Choroid plexus epithelial cell (primary cell): ENCODE results near the gene SF3A2.
"Not testable (repeated sequence)": the region's sequence is repeated elsewhere in the genome, so short reads cannot be mapped to it uniquely, and the experiment has no call there.

Experiments used
- DNase-seq: peaks from one replicate; pipeline ENCODE4 v3.0.0-alpha.2; 2010; ENCODE audit warnings: low read depth
- H3K4me3 ChIP-seq: 2 replicates; pipeline ENCODE4 v1.5.1; 2011; ENCODE audit warnings: low read depth, mild to moderate bottlenecking, control low read depth, low read length, moderate library complexity
- CTCF ChIP-seq: conservative IDR thresholded peaks from 2 replicates; pipeline ENCODE4 v1.5.1; 2011; ENCODE audit warnings: low read depth, mild to moderate bottlenecking, control low read depth, inconsistent platforms, low read length, moderate library complexity

SF3A2 gene

GRCh38 chr19:2280633-2281264 is 44.1 kb downstream of the SF3A2 start:
- no peak for DNase-seq
- no peak for TF ChIP-seq CTCF
- no peak overlapping the region for H3K4me3 ChIP-seq

DNA sequence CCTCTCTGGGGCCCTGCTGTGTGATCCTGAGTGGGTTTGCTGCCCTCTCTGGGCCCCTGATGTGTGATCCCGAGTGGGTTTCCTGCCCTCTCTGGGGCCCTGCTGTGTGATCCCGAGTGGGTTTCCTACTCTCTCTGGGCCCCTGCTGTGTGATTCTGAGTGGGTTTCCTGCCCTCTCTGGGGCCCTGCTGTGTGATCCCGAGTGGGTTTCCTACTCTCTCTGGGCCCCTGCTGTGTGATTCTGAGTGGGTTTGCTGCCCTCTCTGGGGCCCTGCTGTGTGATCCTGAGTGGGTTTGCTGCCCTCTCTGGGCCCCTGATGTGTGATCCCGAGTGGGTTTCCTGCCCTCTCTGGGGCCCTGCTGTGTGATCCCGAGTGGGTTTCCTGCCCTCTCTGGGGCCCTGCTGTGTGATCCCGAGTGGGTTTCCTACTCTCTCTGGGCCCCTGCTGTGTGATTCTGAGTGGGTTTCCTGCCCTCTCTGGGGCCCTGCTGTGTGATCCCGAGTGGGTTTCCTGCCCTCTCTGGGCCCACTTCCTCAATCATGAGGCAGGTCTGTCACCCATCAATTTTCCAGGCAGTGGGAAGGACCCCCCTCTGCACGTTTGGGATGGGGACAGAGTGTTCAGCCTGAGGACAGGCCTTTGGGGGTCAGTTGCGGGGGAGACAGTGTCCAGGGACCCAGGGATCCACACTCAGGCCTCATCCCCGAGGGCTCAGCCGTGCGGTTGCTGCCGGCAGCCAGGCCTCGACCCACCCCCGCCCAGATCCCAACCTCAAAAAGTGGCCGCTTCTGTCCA is 44.8 kb downstream of the SF3A2 start:
- DNase-seq, result not testable (repeated sequence)
- H3K4me3 ChIP-seq, result peak overlapping the region; percentile 41

DNA sequence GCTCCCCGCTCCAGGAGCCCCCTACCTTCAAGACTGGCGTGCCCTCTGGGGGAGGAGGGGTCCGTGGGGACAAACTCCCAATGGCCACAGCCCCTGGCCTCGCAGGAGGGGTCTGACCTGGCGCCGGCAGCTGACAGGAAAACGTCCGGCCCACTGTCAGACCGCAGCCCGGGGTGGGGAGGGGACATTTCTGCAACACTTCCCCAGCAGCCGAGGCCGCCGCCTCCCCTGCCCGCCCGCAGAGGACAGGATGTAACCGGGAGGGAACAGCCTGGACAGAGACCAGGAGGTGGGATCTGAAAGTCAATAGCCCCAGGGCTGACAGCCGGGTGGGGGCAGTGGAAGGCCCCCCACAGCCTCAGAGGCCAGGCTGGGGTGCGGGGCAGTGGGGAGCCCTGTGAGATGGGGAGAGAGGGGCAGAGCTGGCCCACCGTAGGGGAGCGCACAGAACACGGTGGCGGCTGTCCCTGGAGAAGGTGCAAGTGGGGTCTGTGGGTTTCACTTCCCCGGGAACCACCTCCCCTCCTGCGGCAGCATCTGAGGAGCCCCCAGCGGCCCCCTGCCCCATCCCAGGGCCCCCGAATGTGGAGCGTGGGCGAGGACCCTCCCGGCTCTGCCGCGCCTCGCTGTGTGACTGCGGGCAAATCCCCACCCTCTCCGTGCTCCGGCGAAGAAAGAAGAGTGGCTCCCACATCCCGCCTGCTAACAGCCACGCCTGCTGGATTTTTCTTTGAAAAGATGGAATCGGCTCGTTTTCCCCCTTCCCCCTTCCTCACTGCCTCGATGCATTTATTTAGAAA is 45.6 kb downstream of the SF3A2 start, which contains the start of gene PEAK3:
TSS of gene PEAK3 (minus strand) at position 114 of the 800 bp plus-strand sequence. CDS start 1,244 bp downstream, outside the sequence.
- H3K4me3 ChIP-seq, result peak within 1 kb of the TSS; percentile 41
- DNase-seq, result peak; percentile 53

DNA sequence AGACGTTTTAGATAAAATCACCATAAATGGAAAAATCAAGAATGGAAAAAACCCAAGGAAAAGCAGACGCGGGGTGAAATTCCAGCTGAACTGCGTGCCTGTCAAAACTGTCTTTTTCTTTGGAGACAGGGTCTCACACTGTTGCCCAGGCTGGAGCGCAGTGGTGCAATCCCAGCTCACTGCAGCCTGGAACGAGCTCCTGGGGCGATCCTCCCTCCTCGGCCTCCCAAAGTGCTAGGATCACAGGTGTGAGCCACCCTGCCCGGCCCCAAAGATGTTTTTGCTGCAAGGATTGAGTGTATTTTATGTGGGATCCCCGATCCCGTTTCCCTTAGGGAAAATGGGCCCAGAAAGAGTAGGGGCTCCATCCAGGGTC is 46.2 kb downstream of the SF3A2 start:
- no peak overlapping the region for H3K4me3 ChIP-seq
- no peak for TF ChIP-seq CTCF
- DNase-seq, result no peak

More for the DNA sequence above, 45.6 kb downstream of the SF3A2 start, which contains the start of gene PEAK3:
- no peak for TF ChIP-seq CTCF

DNA sequence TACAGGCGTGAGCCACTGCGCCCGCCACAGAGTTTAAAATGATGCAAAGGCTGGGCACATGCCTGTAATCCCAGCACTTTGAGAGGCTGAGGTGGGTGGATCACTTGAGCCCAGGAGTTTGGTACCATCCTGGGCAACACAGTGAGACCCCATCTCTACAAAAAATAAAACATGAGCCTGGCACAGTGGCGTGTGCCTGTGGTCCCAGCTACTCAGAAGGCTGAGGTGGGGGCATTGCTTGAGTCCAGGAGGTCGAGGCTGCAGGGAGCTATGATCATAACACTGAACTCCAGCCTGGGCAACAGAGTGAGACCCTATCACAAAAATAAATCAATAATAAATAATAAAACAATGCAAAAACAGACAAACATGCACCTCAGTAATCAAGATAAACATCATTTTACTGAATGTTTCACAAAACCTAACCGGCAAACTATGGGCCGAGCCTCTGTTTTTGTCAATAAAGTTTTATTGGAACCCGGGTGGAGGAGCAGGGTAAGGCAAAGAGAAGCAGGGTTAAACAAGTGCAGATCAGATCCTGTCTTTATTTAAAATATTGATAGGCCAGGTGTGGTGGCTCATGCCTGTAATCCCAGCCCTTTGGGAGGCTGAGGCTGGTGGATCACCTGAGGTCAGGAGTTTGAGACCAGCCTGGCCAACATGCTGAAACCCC is 47.3 kb downstream of the SF3A2 start:
- H3K4me3 ChIP-seq, result no peak overlapping the region
- DNase-seq, result no peak
- no peak for TF ChIP-seq CTCF

DNA sequence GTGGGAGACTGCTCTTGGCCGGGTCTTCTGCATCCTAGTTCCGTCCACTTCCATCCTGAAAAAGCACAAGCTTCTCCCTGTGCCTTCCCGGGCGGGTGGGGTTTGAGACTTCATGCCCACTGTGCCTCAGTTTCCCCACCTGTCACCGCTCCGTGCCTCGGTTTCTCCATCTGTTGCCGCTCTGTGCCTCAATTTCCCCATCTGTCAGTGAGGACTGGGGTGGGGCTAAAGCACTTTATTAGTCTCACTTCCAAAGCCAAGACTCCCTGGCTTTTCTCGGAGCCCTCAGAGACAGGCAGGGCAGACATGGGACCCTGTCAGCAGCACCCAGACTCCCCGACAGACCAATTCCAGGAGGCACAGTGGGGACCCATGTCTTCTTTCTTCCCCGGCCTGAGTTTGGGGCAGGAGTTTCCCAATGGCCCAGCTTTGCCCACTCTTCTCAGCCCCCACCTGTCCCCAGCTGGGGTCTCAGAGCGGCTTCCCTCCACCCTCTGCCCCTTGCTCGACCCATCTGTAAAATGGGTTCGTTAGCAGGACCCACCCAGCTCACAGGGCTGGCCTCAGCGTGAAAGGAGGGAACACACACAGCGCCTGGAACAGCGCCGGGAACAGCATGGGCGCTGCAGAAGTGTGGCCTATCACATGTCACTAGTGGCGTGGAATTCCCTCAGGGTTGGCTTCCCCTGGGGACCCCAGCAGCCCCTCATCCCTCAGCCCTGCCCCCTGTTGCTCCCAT is 49.9 kb downstream of the SF3A2 start:
- no peak for TF ChIP-seq CTCF

More for the DNA sequence above, 49.9 kb downstream of the SF3A2 start:
- no peak overlapping the region for H3K4me3 ChIP-seq
- DNase-seq, result no peak
